ENCODE results near the gene CRYBG1.

CRYBG1 gene

DNA sequence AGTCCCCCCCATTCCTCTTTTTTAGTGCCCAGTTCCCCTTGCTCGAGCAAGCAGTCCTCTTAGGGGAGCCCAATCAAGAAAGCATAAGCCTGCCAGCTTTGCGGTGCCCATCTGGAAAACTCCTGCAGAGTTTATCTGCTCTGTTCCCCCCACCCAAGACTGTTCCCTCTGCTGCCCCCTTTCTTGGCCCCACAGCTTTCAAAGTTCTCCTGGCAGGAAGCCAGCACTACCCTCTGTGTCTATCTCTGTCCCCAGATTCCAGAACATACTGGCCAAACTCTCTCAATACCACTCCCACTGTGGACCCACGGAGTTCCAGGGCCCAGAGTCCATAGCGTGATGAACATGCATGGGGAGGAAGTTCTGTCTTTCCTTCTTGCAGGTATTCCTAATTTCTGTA, 55.4 kb downstream of the CRYBG1 start:
- TF ChIP-seq EP300 (IDR thresholded peaks at IDR 0.05; ENCODE audit: borderline replicate concordance) = no peak

DNA sequence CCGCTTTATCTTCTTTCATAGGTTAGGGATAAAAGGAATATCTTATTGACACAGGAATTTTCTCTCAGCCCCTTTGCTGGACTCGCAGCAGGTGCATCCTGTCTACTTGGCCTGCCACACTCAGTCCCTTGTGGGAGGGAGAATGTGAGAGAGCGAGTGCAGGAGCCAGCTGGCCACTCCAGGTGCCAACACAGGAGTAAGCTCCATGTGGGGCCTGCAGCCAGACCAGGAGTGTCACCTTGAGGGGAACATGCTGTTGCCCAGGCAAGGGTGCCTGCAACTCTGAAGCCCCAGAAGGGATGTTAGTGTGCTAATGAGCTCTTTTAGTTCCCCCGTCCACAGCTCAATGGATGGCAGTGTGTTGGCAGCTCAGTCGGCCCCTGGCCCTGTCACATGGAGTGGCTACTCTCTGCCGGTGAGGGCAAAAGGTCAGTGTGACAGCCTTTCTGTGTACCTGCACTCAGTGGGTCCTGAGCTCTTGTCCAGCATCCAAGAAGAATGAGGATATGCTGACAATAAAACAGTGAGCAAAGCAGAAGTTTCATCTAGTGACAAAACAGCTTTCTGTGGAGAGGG, 57.1 kb downstream of the CRYBG1 start:
- TF ChIP-seq, protein P1, sequence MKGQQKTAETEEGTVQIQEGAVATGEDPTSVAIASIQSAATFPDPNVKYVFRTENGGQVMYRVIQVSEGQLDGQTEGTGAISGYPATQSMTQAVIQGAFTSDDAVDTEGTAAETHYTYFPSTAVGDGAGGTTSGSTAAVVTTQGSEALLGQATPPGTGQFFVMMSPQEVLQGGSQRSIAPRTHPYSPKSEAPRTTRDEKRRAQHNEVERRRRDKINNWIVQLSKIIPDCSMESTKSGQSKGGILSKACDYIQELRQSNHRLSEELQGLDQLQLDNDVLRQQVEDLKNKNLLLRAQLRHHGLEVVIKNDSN (IDR thresholded peaks at IDR 0.05) = no peak
- TF ChIP-seq, protein P2, sequence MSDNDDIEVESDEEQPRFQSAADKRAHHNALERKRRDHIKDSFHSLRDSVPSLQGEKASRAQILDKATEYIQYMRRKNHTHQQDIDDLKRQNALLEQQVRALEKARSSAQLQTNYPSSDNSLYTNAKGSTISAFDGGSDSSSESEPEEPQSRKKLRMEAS (IDR thresholded peaks at IDR 0.05) = no peak
- TF ChIP-seq YY1 (IDR thresholded peaks at IDR 0.05; ENCODE audit: low read depth) (no peak), EP300 (IDR thresholded peaks at IDR 0.05; ENCODE audit: borderline replicate concordance) (no peak), TCF12 (IDR thresholded peaks at IDR 0.05; ENCODE audit: low read depth) (no peak), TAF1 (IDR thresholded peaks at IDR 0.05; ENCODE audit: low read depth) (no peak), EGR1 (IDR thresholded peaks at IDR 0.05) (no peak), FOXM1 (IDR thresholded peaks at IDR 0.05; ENCODE audit: borderline replicate concordance, low read depth) (no peak)
- TF ChIP-seq, protein P3, sequence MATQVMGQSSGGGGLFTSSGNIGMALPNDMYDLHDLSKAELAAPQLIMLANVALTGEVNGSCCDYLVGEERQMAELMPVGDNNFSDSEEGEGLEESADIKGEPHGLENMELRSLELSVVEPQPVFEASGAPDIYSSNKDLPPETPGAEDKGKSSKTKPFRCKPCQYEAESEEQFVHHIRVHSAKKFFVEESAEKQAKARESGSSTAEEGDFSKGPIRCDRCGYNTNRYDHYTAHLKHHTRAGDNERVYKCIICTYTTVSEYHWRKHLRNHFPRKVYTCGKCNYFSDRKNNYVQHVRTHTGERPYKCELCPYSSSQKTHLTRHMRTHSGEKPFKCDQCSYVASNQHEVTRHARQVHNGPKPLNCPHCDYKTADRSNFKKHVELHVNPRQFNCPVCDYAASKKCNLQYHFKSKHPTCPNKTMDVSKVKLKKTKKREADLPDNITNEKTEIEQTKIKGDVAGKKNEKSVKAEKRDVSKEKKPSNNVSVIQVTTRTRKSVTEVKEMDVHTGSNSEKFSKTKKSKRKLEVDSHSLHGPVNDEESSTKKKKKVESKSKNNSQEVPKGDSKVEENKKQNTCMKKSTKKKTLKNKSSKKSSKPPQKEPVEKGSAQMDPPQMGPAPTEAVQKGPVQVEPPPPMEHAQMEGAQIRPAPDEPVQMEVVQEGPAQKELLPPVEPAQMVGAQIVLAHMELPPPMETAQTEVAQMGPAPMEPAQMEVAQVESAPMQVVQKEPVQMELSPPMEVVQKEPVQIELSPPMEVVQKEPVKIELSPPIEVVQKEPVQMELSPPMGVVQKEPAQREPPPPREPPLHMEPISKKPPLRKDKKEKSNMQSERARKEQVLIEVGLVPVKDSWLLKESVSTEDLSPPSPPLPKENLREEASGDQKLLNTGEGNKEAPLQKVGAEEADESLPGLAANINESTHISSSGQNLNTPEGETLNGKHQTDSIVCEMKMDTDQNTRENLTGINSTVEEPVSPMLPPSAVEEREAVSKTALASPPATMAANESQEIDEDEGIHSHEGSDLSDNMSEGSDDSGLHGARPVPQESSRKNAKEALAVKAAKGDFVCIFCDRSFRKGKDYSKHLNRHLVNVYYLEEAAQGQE (IDR thresholded peaks at IDR 0.05; ENCODE audit: low read depth) = no peak

DNA sequence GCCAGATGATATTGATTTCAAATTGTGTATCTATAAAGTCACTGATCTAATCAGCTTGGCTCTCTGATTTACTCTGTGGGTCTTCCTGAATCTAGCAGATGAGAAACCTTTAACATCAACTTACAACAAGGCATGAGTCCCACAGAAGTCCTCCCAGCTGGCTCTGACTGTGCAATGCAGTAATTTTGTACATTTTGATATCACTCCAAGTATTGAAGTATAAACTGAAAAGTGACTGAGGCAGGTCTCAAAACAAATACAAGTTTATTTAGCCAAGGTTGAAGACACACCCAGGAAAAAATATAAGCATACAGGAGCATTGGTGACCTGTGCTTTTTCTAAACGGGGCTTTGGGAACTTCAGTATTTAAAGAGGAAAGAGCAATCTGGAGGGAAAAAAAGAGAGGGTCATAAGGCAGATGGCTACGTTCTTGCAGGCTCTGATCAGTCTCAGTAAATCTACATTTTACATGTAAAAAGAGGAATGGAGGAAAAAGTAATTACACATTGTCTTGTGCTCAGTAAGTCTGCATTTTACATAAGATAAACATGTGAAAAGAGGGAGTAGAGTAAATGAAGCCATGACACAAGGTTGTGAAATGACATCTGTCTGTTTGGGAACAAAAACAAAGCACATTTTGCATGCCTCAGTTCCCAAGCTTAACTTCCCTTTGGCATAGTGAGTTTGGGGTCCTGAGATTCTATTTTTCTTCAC, 59.5 kb downstream of the CRYBG1 start:
- TF ChIP-seq, protein P2 (IDR thresholded peaks at IDR 0.05) = no peak
- TF ChIP-seq CREB1 (IDR thresholded peaks at IDR 0.05; ENCODE audit: low read depth) (no peak), EP300 (IDR thresholded peaks at IDR 0.05; ENCODE audit: borderline replicate concordance) (no peak), TAF1 (IDR thresholded peaks at IDR 0.05; ENCODE audit: low read depth) (no peak), TEAD4 (IDR thresholded peaks at IDR 0.05) (no peak), YY1 (IDR thresholded peaks at IDR 0.05; ENCODE audit: low read depth) (no peak)
- TF ChIP-seq, protein P1 (IDR thresholded peaks at IDR 0.05) = no peak

DNA sequence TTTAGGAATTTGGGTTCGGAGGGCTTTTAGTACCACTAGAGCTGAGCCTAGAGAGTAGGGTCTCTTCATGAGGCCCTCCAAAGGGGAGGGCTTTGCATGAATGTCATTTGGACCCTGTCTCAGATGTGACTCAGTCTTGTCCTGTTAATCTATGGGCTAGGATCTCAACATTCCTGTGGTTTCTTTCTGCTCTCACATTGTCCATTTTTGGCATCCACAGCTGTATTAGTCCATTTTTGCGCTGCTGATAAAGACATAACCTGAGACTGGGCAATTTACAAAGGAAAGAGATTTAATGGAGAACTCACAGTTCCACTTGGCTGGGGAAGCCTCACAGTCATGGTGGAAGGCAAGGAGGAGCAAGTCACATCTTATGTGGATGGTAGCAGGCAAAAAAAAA, 61.0 kb downstream of the CRYBG1 start:
- no peak for TF ChIP-seq TAF1 (IDR thresholded peaks at IDR 0.05; ENCODE audit: low read depth)
- TF ChIP-seq, protein P1 (IDR thresholded peaks at IDR 0.05) = no peak
- no peak for TF ChIP-seq ZBTB7A (IDR thresholded peaks at IDR 0.05; ENCODE audit: low read depth)
- no peak for TF ChIP-seq CEBPB (IDR thresholded peaks at IDR 0.05)
- no peak for TF ChIP-seq YY1 (IDR thresholded peaks at IDR 0.05; ENCODE audit: low read depth)
- no peak for TF ChIP-seq FOXM1 (IDR thresholded peaks at IDR 0.05; ENCODE audit: borderline replicate concordance, low read depth)
- TF ChIP-seq RAD21 (IDR thresholded peaks at IDR 0.05; ENCODE audit: low read depth) = no peak
- no peak for TF ChIP-seq EP300 (IDR thresholded peaks at IDR 0.05; ENCODE audit: borderline replicate concordance)
- no peak for TF ChIP-seq TCF12 (IDR thresholded peaks at IDR 0.05; ENCODE audit: low read depth)
- no peak for TF ChIP-seq EGR1 (IDR thresholded peaks at IDR 0.05)
- no peak for TF ChIP-seq TEAD4 (IDR thresholded peaks at IDR 0.05)
- TF ChIP-seq NFIC (IDR thresholded peaks at IDR 0.05) = no peak
- TF ChIP-seq, protein P3 (IDR thresholded peaks at IDR 0.05; ENCODE audit: low read depth) = no peak
- TF ChIP-seq, protein P2 (IDR thresholded peaks at IDR 0.05) = no peak
- no peak for TF ChIP-seq CREB1 (IDR thresholded peaks at IDR 0.05; ENCODE audit: low read depth)

DNA sequence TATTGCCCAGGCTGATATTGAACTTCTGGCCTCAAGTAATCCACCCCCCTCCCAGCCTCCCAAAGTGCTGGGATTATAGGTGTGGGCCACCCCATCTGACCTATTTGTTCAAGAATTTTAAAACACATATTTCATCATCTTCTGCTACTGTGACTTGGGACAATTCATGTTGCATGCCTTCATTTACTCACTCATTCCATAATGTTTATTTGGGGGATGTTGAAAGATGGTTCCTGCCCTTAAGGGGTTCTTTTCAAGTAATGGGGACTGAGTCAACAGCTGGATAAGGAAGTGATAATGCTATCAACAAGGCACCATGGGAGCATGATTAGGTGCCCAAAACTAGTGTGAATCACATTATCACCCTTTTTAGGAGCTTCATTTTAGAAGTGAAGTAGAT, 62.0 kb downstream of the CRYBG1 start:
- TF ChIP-seq, protein P2 (IDR thresholded peaks at IDR 0.05) = no peak
- TF ChIP-seq CREB1 (IDR thresholded peaks at IDR 0.05; ENCODE audit: low read depth) (no peak), EGR1 (IDR thresholded peaks at IDR 0.05) (no peak), CEBPB (IDR thresholded peaks at IDR 0.05) (no peak), NFIC (IDR thresholded peaks at IDR 0.05) (no peak), ZBTB7A (IDR thresholded peaks at IDR 0.05; ENCODE audit: low read depth) (no peak), TCF12 (IDR thresholded peaks at IDR 0.05; ENCODE audit: low read depth) (no peak), TEAD4 (IDR thresholded peaks at IDR 0.05) (no peak), FOXM1 (IDR thresholded peaks at IDR 0.05; ENCODE audit: borderline replicate concordance, low read depth) (no peak)
- TF ChIP-seq, protein P3 (IDR thresholded peaks at IDR 0.05; ENCODE audit: low read depth) = no peak

Data from Ishikawa (cell line).